ENCODE data around the gene MARCHF3. TPM values are rescaled to one million over a fixed set of nuclear protein-coding genes. Genes with fewer than 3 reads are reported as not detected.

Gene MARCHF3
- polyA plus RNA-seq, 1 donor from 2014 or later, result 3.9 TPM

- no peaks in the 10 kb centered on the region for H3K9me2 ChIP-seq (ENCODE audit: insufficient read depth, low read length)
- H3K27me3 ChIP-seq (ENCODE audit: insufficient read depth, low read depth, low read length), result no peaks in the 10 kb centered on the region
- H3K9me3 ChIP-seq (ENCODE audit: low read length), result no peaks in the 10 kb centered on the region
- no peak overlapping the region for H3K4me2 ChIP-seq (ENCODE audit: low read length)
- H4K20me1 ChIP-seq (ENCODE audit: insufficient read depth), result no peaks in the 10 kb centered on the region
- H3K36me3 ChIP-seq (ENCODE audit: insufficient read depth, low read length), result no peaks in the 10 kb centered on the region
- H3K79me2 ChIP-seq (replicated peaks; ENCODE audit: insufficient read depth, low read length), result no peaks in the 10 kb centered on the region
- TF ChIP-seq CTCF (IDR thresholded peaks at IDR 0.05; ENCODE audit: poor library complexity, severe bottlenecking), result no peak
- no peak for TF ChIP-seq EP300 (conservative IDR thresholded peaks at IDR 0.05; ENCODE audit: poor library complexity, severe bottlenecking)
- TF ChIP-seq POLR2AphosphoS5 (IDR thresholded peaks at IDR 0.05), result no peak
- TF ChIP-seq SMC3 (conservative IDR thresholded peaks at IDR 0.05; ENCODE audit: poor library complexity), result no peak
- no peak overlapping the region for H3K4me3 ChIP-seq (ENCODE audit: low read length)
- H3K9ac ChIP-seq (ENCODE audit: low read length), result no peak overlapping the region
- H3F3A ChIP-seq (ENCODE audit: insufficient read depth, low read length, poor library complexity, severe bottlenecking), result no peaks in the 10 kb centered on the region
- no peak overlapping the region for H2AFZ ChIP-seq (ENCODE audit: low read depth, low read length)
- H3K27ac ChIP-seq (ENCODE audit: low read length), result no peak overlapping the region
Observed at GRCh38 chr5:126981701-126982100, 48.7 kb downstream of the MARCHF3 start.

GRCh38 chr5:126981222-126981621 is 49.1 kb downstream of the MARCHF3 start:
- Histone ChIP-seq H3K79me2 (replicated peaks; ENCODE audit: insufficient read depth, low read length) (no peaks in the 10 kb centered on the region), H3K9me2 (ENCODE audit: insufficient read depth, low read length) (no peaks in the 10 kb centered on the region), H3F3A (ENCODE audit: insufficient read depth, low read length, poor library complexity, severe bottlenecking) (no peaks in the 10 kb centered on the region), H3K9me3 (ENCODE audit: low read length) (no peaks in the 10 kb centered on the region), H2AFZ (ENCODE audit: low read depth, low read length) (no peak overlapping the region), H3K27ac (ENCODE audit: low read length) (no peak overlapping the region), H3K9ac (ENCODE audit: low read length) (no peak overlapping the region), H3K4me2 (ENCODE audit: low read length) (no peak overlapping the region), H3K4me3 (ENCODE audit: low read length) (no peak overlapping the region), H3K27me3 (ENCODE audit: insufficient read depth, low read depth, low read length) (no peaks in the 10 kb centered on the region), H3K36me3 (ENCODE audit: insufficient read depth, low read length) (no peaks in the 10 kb centered on the region), H4K20me1 (ENCODE audit: insufficient read depth) (no peaks in the 10 kb centered on the region)
- TF ChIP-seq SMC3 (conservative IDR thresholded peaks at IDR 0.05; ENCODE audit: poor library complexity) (no peak), REST (IDR thresholded peaks at IDR 0.05; ENCODE audit: borderline replicate concordance) (no peak), EP300 (conservative IDR thresholded peaks at IDR 0.05; ENCODE audit: poor library complexity, severe bottlenecking) (no peak), MXI1 (conservative IDR thresholded peaks at IDR 0.05; ENCODE audit: poor library complexity, severe bottlenecking) (no peak), RAD21 (conservative IDR thresholded peaks at IDR 0.05) (no peak), TAF1 (IDR thresholded peaks at IDR 0.05; ENCODE audit: low read depth) (no peak), POLR2AphosphoS5 (IDR thresholded peaks at IDR 0.05) (no peak), CTCF (IDR thresholded peaks at IDR 0.05; ENCODE audit: poor library complexity, severe bottlenecking) (no peak), EZH2 (IDR thresholded peaks at IDR 0.05; ENCODE audit: borderline replicate concordance, insufficient read depth, low read length, poor library complexity, severe bottlenecking) (no peak)

All from neural cell (in vitro differentiated cells).